ENCODE results near the gene TMEM263. TPM values are rescaled to one million over a fixed set of nuclear protein-coding genes. Genes with fewer than 3 reads are reported as not detected.

The TMEM263 gene
- total and polyA plus RNA-seq, 9 of the 15 experiments (the other 6 are each of a cell fraction or from before 2014, with no cell fraction given): 12.6 to 36.7 (median 24.4) TPM

DNA sequence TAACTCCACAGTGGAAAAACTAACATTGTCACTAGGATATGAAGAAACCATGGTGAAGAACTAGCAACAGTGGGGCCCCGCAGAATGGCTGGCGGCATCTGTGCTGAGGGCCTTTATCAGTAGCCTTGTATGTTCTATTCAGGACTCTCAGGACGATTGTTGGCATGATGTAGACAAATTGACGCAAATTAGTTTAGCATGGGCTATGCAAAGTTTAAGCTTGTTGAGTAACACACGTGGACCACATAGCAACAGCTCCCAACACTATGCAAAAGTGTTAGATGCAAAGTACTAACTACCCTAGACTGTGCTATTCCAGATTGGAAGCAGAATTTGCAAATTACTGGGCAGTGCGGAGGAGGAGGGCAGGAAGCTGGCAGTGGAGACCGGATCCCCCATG, 38.2 kb upstream of the TMEM263 start (continued):
- no peak for TF ChIP-seq ZNF830 (CRISPR knock-in tag; IDR thresholded peaks at IDR 0.05)
- TF ChIP-seq FOSL1 (tag; conservative IDR thresholded peaks at IDR 0.05): no peak
- no peak for TF ChIP-seq ZNF431 (CRISPR knock-in tag; IDR thresholded peaks at IDR 0.05)
- no peak for TF ChIP-seq E2F6 (IDR thresholded peaks at IDR 0.05; ENCODE audit: borderline replicate concordance in 1 of 2, extremely low read depth in 1 of 2, insufficient read depth in 1 of 2, insufficient read length in 1 of 2, low read depth in 1 of 2, low read length in 1 of 2, poor library complexity in 1 of 2, severe bottlenecking in 1 of 2)
- no peak for TF ChIP-seq GTF2F1 (IDR thresholded peaks at IDR 0.05; ENCODE audit: low read depth, low read length)
- no peak for TF ChIP-seq NR2C1 (IDR thresholded peaks at IDR 0.05)
- TF ChIP-seq NR2C1 (tag; IDR thresholded peaks at IDR 0.05): no peak

DNA sequence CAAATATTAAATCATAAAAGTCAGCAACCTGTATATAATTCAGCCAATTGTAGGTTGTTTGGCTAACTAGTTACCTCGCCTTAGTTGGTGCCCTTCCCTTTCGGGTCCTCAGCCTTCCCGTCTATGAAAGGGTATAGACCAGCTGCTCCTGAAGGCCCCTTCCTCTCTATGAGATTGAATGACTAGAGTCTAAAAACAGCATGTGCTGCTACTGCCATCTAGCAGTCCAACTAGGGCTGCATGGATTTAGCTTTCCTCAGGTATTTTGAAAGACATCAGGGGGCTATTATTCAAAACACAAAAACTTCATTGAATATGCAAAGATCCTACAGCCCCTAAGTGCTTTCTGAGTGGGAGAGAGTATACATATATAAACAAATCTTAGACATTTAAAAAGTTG, 37.0 kb upstream of the TMEM263 start:
- H3K27ac ChIP-seq (ENCODE audit: extremely low read depth, low read depth, low read length): no peak overlapping the region
- CTCF ChIA-PET (ENCODE audit: low intra/inter-chr PET ratio): interaction anchor here (0.7 to 2.8 kb wide), 5 partner anchors 11 to 692 kb away, joined by 3 to 35 read pairs (median 7); partner anchors contain the start of gene POLR3B
- H2AFZ ChIP-seq (ENCODE audit: low read depth, low read length): no peak overlapping the region
- no TSS peak for BruUV-seq (replicated peaks)
- no peak overlapping the region for H3K4me3 ChIP-seq
- no peak overlapping the region for H3K4me2 ChIP-seq (ENCODE audit: insufficient read depth, low read length)
- intact Hi-C loops (cut with micrococcal nuclease) (loop anchor here (1.0 to 10.0 kb wide), 4 partner anchors 184 to 691 kb away; no protein-coding TSS in a partner anchor), in situ Hi-C loops (cut with MboI) (loop anchor here (5.0 kb wide), 1 partner anchor 536 kb away; no protein-coding TSS in a partner anchor)
- no peak overlapping the region for H3K9ac ChIP-seq (ENCODE audit: insufficient read depth in 1 of 2, low read depth in 2 of 2, low read length in 2 of 2)
- H3K9me1 ChIP-seq (ENCODE audit: control insufficient read depth, insufficient read depth, low read length): no peaks in the 10 kb centered on the region
- H3K36me3 ChIP-seq (ENCODE audit: control insufficient read depth, insufficient read depth, low read length): no peaks in the 10 kb centered on the region
- no peaks in the 10 kb centered on the region for H3K4me1 ChIP-seq (replicated peaks in 1 of 2; ENCODE audit: control insufficient read depth in 2 of 2, insufficient read depth in 2 of 2, low read length in 2 of 2)
- DNase-seq (ENCODE audit: extremely low read depth in 1 of 4, low spot score in 3 of 4): peak in 2 of 4 experiments; percentile 38 to 44
- H4K20me1 ChIP-seq (replicated peaks; ENCODE audit: control insufficient read depth, insufficient read depth, low read length): no peaks in the 10 kb centered on the region
- peaks cover 9 to 18% of the 10 kb centered on the region in 2 experiments; a peak in 3 of 5 replicates for H3K27me3 ChIP-seq (ENCODE audit: control insufficient read depth in 2 of 2, insufficient read depth in 2 of 2, low read length in 2 of 2)
- no peaks in the 10 kb centered on the region for H3K9me3 ChIP-seq (replicated peaks; ENCODE audit: control insufficient read depth, insufficient read depth, low read depth, low read length)
- H3K79me2 ChIP-seq (ENCODE audit: control insufficient read depth, insufficient read depth, low read length): no peaks in the 10 kb centered on the region
- POLR2A ChIA-PET: interaction anchor here (0.6 kb wide), 1 partner anchor 23 kb away, joined by 3 read pairs; no protein-coding TSS in a partner anchor
- peak; percentile 32 for FAIRE-seq
- peak; percentile 75 for ATAC-seq
- 0% methylated on average over 3 of the region's 3 CpGs for WGBS (ENCODE audit: insufficient coverage, low coverage, missing lambda C conversion rate)
- TF ChIP-seq CTCF (IDR thresholded peaks at IDR 0.05 in 2 of 3, conservative IDR thresholded peaks at IDR 0.05 in 1 of 3; ENCODE audit: insufficient read depth in 2 of 3, low read depth in 1 of 3, low read length in 3 of 3) (peak; percentile 55 to 68 (median 59)), REST (IDR thresholded peaks at IDR 0.05; ENCODE audit: borderline replicate concordance) (peak; percentile 53; the same call in 1 of the 2 replicates), REST (CRISPR knock-in tag; IDR thresholded peaks at IDR 0.05; ENCODE audit: low read depth) (no peak)
